ENCODE results near the gene PKIG. TPM values are rescaled to one million over a fixed set of nuclear protein-coding genes. Genes with fewer than 3 reads are reported as not detected.

PKIG gene
- total and polyA plus RNA-seq, 2 of the 8 experiments (the other 6 are each of a cell fraction or from before 2014, with no cell fraction given), result 26.7 to 34.3 TPM

DNA sequence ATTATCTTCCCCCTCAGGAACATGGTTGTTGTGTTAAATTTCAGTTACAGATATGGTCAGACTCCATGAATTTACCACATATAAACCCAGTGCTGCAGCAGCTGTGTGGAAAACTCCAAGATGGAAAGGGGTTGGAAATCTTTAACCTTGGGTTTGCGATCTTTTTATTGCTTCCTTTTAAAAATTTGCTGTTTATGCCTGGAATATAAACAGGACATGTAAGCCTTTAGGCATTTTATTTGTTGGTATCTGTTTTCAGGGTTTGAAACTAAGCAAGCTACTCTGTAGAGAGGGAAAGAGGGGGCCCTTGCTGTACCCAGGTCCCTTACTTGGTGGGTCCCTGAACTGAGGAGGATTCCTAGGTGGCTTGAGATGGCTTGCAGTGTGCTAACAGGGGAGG is 778 bp downstream of the PKIG start (continued):
- TF ChIP-seq, protein P1, sequence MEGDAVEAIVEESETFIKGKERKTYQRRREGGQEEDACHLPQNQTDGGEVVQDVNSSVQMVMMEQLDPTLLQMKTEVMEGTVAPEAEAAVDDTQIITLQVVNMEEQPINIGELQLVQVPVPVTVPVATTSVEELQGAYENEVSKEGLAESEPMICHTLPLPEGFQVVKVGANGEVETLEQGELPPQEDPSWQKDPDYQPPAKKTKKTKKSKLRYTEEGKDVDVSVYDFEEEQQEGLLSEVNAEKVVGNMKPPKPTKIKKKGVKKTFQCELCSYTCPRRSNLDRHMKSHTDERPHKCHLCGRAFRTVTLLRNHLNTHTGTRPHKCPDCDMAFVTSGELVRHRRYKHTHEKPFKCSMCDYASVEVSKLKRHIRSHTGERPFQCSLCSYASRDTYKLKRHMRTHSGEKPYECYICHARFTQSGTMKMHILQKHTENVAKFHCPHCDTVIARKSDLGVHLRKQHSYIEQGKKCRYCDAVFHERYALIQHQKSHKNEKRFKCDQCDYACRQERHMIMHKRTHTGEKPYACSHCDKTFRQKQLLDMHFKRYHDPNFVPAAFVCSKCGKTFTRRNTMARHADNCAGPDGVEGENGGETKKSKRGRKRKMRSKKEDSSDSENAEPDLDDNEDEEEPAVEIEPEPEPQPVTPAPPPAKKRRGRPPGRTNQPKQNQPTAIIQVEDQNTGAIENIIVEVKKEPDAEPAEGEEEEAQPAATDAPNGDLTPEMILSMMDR (IDR thresholded peaks at IDR 0.05; ENCODE audit: control extremely low read depth in 1 of 3, insufficient read depth in 1 of 3, low read depth in 1 of 3, low read length in 3 of 3), result no peak
- TF ChIP-seq SUZ12 (IDR thresholded peaks at IDR 0.05; ENCODE audit: low read length) (no peak), ASH2L (IDR thresholded peaks at IDR 0.05; ENCODE audit: low read length) (no peak), POU5F1 (IDR thresholded peaks at IDR 0.05; ENCODE audit: low read depth, low read length) (no peak), CHD1 (IDR thresholded peaks at IDR 0.05; ENCODE audit: low read depth, low read length) (no peak), ZNF274 (IDR thresholded peaks at IDR 0.05; ENCODE audit: borderline replicate concordance, extremely low read depth, low read length) (no peak)
